ENCODE measurements around the gene HIVEP3.

- TF ChIP-seq, protein P1, sequence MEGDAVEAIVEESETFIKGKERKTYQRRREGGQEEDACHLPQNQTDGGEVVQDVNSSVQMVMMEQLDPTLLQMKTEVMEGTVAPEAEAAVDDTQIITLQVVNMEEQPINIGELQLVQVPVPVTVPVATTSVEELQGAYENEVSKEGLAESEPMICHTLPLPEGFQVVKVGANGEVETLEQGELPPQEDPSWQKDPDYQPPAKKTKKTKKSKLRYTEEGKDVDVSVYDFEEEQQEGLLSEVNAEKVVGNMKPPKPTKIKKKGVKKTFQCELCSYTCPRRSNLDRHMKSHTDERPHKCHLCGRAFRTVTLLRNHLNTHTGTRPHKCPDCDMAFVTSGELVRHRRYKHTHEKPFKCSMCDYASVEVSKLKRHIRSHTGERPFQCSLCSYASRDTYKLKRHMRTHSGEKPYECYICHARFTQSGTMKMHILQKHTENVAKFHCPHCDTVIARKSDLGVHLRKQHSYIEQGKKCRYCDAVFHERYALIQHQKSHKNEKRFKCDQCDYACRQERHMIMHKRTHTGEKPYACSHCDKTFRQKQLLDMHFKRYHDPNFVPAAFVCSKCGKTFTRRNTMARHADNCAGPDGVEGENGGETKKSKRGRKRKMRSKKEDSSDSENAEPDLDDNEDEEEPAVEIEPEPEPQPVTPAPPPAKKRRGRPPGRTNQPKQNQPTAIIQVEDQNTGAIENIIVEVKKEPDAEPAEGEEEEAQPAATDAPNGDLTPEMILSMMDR (IDR thresholded peaks at IDR 0.05), result no peak
- TF ChIP-seq POLR2A (IDR thresholded peaks at IDR 0.05), result no peak
Observed at GRCh38 chr1:41739061-41739955, 179.4 kb downstream of the HIVEP3 start.

Measured in lower leg skin (tissue), 3 donors.